OCI-LY7 (cell line): Measurements from ENCODE around the gene NCOA7. TPM values are rescaled to one million over a fixed set of nuclear protein-coding genes. Genes with fewer than 3 reads are reported as not detected.
"Not testable (repeated sequence)": the region's sequence is repeated elsewhere in the genome, so short reads cannot be mapped to it uniquely, and the experiment has no call there.

Source experiments
- BruUV-seq: library from RNA; stranded (reverse); fragments of 400-500 nt; replicated peaks from 2 replicates; lab custom pipeline; 2021; lab: Mats Ljungman, UMichigan
- CTCF ChIA-PET: fragments of 300-600 bp; sonication (Branson Sonifier 250); formaldehyde crosslinking; loops from one replicate; lab custom pipeline; 2022; ENCODE audit warnings: antibody characterized with exemption; ENCODE audit not compliant: unreplicated experiment; lab: Charles Lee
- POLR2A ChIA-PET: fragments of 300-600 bp; sonication (Branson Sonifier 250); formaldehyde crosslinking; loops from one replicate; lab custom pipeline; 2022; ENCODE audit warnings: antibody characterized with exemption; lab: Charles Lee
- DNase-seq: peaks from one replicate; pipeline ENCODE4 v3.0.0-alpha.2; 2015; ENCODE audit warnings: low spot score
- H2AFZ ChIP-seq: fragments of 200-600 bp; sonication (generic), shearing (Covaris generic); 2 replicates; pipeline ENCODE4 v1.6.1; 2014; ENCODE audit warnings: mild to moderate bottlenecking, antibody characterized with exemption, low read length, moderate library complexity
- H3K27ac ChIP-seq: fragments of 200-600 bp; sonication (generic); 2 replicates; pipeline ENCODE4 v1.5.1; 2014; ENCODE audit warnings: mixed run types, low read depth, mild to moderate bottlenecking, moderate library complexity, low read length, inconsistent platforms; ENCODE audit not compliant: poor library complexity, severe bottlenecking
- H3K36me3 ChIP-seq: fragments of 200-600 bp; sonication (generic); 2 replicates; pipeline ENCODE4 v1.6.1; 2014; ENCODE audit warnings: mild to moderate bottlenecking, antibody characterized with exemption, low read length, moderate library complexity, mixed read lengths; ENCODE audit not compliant: insufficient read depth
- H3K4me1 ChIP-seq: fragments of 200-600 bp; sonication (generic); 2 replicates; pipeline ENCODE4 v1.5.1; 2014; ENCODE audit warnings: mild to moderate bottlenecking, low read length; ENCODE audit not compliant: insufficient read depth, poor library complexity, severe bottlenecking
- H3K4me2 ChIP-seq: fragments of 200-600 bp; sonication (generic); 2 replicates; pipeline ENCODE4 v1.6.1; 2014; ENCODE audit warnings: mild to moderate bottlenecking, low read length
- H3K4me3 ChIP-seq: fragments of 200-600 bp; sonication (generic); 2 replicates; pipeline ENCODE4 v1.5.1; 2014; ENCODE audit warnings: mild to moderate bottlenecking, low read depth, low read length; ENCODE audit not compliant: poor library complexity, severe bottlenecking
- H3K79me2 ChIP-seq: fragments of 200-600 bp; sonication (generic); 2 replicates; pipeline ENCODE4 v1.6.1; 2016; ENCODE audit warnings: low read depth, mild to moderate bottlenecking, low read length, moderate library complexity, mixed read lengths; ENCODE audit not compliant: insufficient read depth
- H3K9me2 ChIP-seq: fragments of 200-600 bp; sonication (generic); 2 replicates; pipeline ENCODE4 v1.6.1; 2016; ENCODE audit warnings: mild to moderate bottlenecking, low read length, mixed read lengths; ENCODE audit not compliant: insufficient read depth
- H3K9me3 ChIP-seq: fragments of 200-600 bp; sonication (generic); 2 replicates; pipeline ENCODE4 v1.6.1; 2014; ENCODE audit warnings: mild to moderate bottlenecking, mixed run types, low read length, mixed read lengths
- H4K20me1 ChIP-seq: fragments of 200-600 bp; sonication (generic); 2 replicates; pipeline ENCODE4 v1.6.1; 2014; ENCODE audit warnings: mild to moderate bottlenecking, antibody characterized with exemption, low read length, moderate library complexity, mixed read lengths; ENCODE audit not compliant: insufficient read depth
- EZH2phosphoT487 ChIP-seq: fragments of 200-600 bp; sonication (generic); IDR thresholded peaks from 2 replicates; pipeline ENCODE4 v1.6.1; 2018; ENCODE audit warnings: low read depth, borderline replicate concordance, mild to moderate bottlenecking, mixed run types, antibody characterized with exemption, low read length, moderate library complexity, mixed read lengths
- intact Hi-C: fragments of 100-400 bp; cut with micrococcal nuclease; formaldehyde crosslinking; loops from one replicate; pipeline ENCODE4 v1.10.0; 2022; ENCODE audit not compliant: unreplicated experiment
- total RNA-seq, 2 experiments: library from RNA; depleted of rRNA in 1 of 2; stranded (reverse); fragments of >200 nt in 1 of 2; shearing (Covaris generic) in 1 of 2; gene quantifications; 2 replicates each; pipeline ENCODE4 v1.2.3, GENCODE V29; 2014 to 2022
- TF ChIP-seq, protein P1 (sequence below): fragments of 200-600 bp; sonication (generic); conservative IDR thresholded peaks from 2 replicates; pipeline ENCODE4 v1.5.1; 2014; ENCODE audit warnings: mild to moderate bottlenecking, antibody characterized with exemption, low read length, moderate library complexity, mixed read lengths

NCOA7 gene
- total RNA-seq, 2 experiments from 2014 or later = 14.8 to 52.2 TPM

DNA sequence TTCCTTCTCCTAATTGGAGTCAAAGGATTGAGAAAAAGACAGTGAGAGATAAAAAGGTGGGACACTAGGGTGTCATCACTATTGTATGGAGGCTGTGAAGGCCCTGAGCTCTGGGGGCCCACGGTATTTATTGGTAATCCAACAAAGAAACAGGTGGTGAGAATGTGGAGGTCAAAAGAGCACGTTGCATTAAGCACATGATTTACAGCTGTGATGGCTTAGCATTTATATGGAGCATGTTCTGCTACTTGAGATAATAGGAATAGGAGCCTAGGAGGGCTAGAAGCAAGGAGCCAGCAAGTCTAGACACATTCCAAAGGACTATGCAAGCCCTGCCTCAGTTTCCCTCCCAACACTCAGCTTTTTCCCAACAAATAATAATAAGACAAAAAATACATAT lies 121.7 kb downstream of the NCOA7 start:
- H3K27ac ChIP-seq, H3K9me2 ChIP-seq, intact Hi-C loops, H3K4me3 ChIP-seq, CTCF ChIA-PET, BruUV-seq, H4K20me1 ChIP-seq, POLR2A ChIA-PET, H3K9me3 ChIP-seq, H2AFZ ChIP-seq, DNase-seq, H3K4me2 ChIP-seq, H3K79me2 ChIP-seq, H3K4me1 ChIP-seq: not testable (repeated sequence)
- peaks cover 62% of the 10 kb centered on the region for H3K36me3 ChIP-seq

DNA sequence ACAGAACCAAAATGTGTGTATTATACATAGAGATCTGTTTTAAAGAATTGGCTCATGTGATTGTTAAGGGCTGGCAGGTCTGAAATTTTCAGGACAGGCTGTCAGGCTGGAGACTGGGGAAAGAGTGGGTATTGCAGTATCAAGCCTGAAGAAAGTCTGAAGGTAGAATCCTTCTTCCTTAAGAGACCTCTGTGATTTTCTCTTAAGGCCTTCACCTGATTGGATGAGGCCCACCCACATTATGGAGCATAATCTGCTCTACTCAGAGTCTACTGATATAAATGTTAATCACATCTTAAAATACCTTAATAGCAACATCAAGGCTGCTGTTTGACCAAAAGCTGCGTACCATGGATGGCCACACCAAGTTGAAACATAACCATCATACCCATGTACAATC lies 122.4 kb downstream of the NCOA7 start:
- Histone ChIP-seq H4K20me1 (no peaks in the 10 kb centered on the region), H3K36me3 (peaks cover 63% of the 10 kb centered on the region), H3K4me2 (no peak overlapping the region), H3K27ac (no peak overlapping the region), H3K4me1 (no peaks in the 10 kb centered on the region), H2AFZ (no peak overlapping the region), H3K79me2 (no peaks in the 10 kb centered on the region), H3K9me2 (no peaks in the 10 kb centered on the region), H3K4me3 (no peak overlapping the region), H3K9me3 (no peaks in the 10 kb centered on the region)
- ChIA-PET CTCF (no interaction called here), POLR2A (interaction anchor here (0.5 to 1.8 kb wide), 5 partner anchors 11 to 711 kb away, joined by 3 to 8 read pairs (median 7); no protein-coding TSS in a partner anchor)
- no peak for DNase-seq
- intact Hi-C loops = no loop called here
- no TSS peak for BruUV-seq
- TF ChIP-seq, protein P1, sequence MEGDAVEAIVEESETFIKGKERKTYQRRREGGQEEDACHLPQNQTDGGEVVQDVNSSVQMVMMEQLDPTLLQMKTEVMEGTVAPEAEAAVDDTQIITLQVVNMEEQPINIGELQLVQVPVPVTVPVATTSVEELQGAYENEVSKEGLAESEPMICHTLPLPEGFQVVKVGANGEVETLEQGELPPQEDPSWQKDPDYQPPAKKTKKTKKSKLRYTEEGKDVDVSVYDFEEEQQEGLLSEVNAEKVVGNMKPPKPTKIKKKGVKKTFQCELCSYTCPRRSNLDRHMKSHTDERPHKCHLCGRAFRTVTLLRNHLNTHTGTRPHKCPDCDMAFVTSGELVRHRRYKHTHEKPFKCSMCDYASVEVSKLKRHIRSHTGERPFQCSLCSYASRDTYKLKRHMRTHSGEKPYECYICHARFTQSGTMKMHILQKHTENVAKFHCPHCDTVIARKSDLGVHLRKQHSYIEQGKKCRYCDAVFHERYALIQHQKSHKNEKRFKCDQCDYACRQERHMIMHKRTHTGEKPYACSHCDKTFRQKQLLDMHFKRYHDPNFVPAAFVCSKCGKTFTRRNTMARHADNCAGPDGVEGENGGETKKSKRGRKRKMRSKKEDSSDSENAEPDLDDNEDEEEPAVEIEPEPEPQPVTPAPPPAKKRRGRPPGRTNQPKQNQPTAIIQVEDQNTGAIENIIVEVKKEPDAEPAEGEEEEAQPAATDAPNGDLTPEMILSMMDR = no peak
- no peak for TF ChIP-seq EZH2phosphoT487

DNA sequence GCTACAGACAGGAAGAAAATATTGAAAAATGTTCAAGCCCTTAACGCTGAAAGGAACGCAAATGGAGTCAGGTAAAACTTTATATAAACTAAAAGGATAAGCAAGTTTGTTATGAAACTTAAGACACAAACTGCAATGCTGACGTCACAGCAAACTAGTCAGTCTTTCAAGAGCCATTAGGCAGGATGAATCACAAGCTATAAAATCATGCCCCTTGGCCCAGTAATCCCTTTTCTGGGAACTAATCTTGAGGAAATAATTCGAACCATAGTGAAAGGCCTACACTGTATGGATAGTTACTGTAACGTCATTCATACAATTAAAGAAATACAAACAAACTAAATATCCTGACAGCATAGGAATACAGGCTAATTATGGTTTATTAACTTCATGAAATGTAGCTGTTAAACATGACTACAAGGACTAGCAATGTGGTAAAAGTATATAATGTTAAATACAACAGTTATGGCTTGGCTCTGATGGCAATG lies 123.1 kb downstream of the NCOA7 start:
- ChIA-PET CTCF (interaction anchor here (0.6 kb wide), 1 partner anchor 133 kb away, joined by 3 read pairs; no protein-coding TSS in a partner anchor), POLR2A (interaction anchor here (0.5 to 1.8 kb wide), 5 partner anchors 11 to 712 kb away, joined by 3 to 8 read pairs (median 7); no protein-coding TSS in a partner anchor)
- no TSS peak for BruUV-seq
- no peak overlapping the region for H3K4me3 ChIP-seq
- H3K9me3 ChIP-seq = no peaks in the 10 kb centered on the region
- H3K36me3 ChIP-seq = peaks cover 63% of the 10 kb centered on the region
- no peaks in the 10 kb centered on the region for H4K20me1 ChIP-seq
- no peak for DNase-seq
- no peak overlapping the region for H3K27ac ChIP-seq
- no peak overlapping the region for H3K4me2 ChIP-seq
- intact Hi-C loops = no loop called here
- TF ChIP-seq, protein P1 = no peak
- no peak for TF ChIP-seq EZH2phosphoT487
- H3K79me2 ChIP-seq = no peaks in the 10 kb centered on the region
- H2AFZ ChIP-seq = no peak overlapping the region
- H3K9me2 ChIP-seq = no peaks in the 10 kb centered on the region
- H3K4me1 ChIP-seq = no peaks in the 10 kb centered on the region
